Fibroblast of mammary gland (primary cell): ENCODE measurements around the gene GPR137.

Source experiments
- DNase-seq: peaks from one replicate; pipeline ENCODE4 v3.0.0-alpha.2; 2010; ENCODE audit warnings: low read depth
- H3K4me3 ChIP-seq: 2 replicates; pipeline ENCODE4 v1.5.1; 2011; ENCODE audit warnings: low read depth, mild to moderate bottlenecking, low read length, moderate library complexity; ENCODE audit not compliant: control insufficient read depth
- CTCF ChIP-seq: conservative IDR thresholded peaks from 2 replicates; pipeline ENCODE4 v1.5.1; 2011; ENCODE audit warnings: low read depth, low read length, inconsistent platforms; ENCODE audit not compliant: control insufficient read depth, insufficient read depth

The GPR137 gene

GRCh38 chr11:64284962-64285884 is at the start of gene GPR137:
TSS of gene GPR137 (plus strand) at chr11:64285848. CDS start at chr11:64286525, 677 bp downstream.
- TF ChIP-seq CTCF: no peak
- H3K4me3 ChIP-seq: peak within 1 kb of the TSS; percentile 71
- peak; percentile 54 for DNase-seq

- TF ChIP-seq CTCF: no peak
- no peak for DNase-seq
- no peak overlapping the region for H3K4me3 ChIP-seq
Measured at GRCh38 chr11:64237484-64237951, 48.1 kb upstream of the GPR137 start.

- no peak for DNase-seq
- no peak for TF ChIP-seq CTCF
- no peak overlapping the region for H3K4me3 ChIP-seq
Measured at GRCh38 chr11:64238076-64238475, 47.6 kb upstream of the GPR137 start.

GRCh38 chr11:64238999-64239398 is 46.6 kb upstream of the GPR137 start:
- DNase-seq: no peak
- no peak overlapping the region for H3K4me3 ChIP-seq
- TF ChIP-seq CTCF: no peak

DNA sequence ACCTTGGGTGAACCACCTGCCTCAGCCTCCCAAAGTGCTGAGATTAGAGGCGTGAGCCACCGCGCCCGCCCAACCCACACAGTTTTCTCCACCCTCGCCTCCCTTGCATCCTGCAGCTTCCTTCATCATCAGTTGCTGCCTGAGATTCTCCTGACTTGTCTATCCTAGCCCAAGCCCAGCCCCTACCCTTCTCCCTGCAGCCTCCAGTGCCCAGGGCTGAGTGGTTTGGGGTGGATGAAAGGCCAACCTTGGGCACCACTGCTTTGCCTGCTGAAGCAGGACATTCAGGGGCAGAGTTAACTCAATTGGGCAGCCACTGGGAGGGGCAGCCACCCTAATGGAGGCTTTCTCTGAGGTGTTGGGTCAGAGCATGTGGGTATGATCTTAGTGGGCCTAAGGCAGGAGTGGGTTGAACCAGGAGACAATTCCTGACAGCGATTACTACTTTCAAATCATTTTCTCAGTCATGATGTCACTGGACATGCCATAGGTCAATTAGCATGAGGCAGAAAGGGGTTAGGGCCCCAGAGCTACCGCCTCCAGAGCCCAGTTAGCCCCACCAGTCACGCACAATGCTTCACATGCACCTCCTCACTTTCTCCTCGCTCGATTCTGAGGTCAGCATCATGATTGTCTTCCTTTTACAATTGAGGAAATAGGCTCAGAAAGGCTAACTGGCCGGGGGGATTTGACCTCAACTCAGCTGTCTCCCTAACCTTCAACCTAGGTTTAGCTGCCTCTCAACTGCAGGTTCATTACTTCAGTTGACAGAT is 45.8 kb upstream of the GPR137 start:
- H3K4me3 ChIP-seq: peak overlapping the region; percentile 62
- no peak for DNase-seq
- no peak for TF ChIP-seq CTCF

DNA sequence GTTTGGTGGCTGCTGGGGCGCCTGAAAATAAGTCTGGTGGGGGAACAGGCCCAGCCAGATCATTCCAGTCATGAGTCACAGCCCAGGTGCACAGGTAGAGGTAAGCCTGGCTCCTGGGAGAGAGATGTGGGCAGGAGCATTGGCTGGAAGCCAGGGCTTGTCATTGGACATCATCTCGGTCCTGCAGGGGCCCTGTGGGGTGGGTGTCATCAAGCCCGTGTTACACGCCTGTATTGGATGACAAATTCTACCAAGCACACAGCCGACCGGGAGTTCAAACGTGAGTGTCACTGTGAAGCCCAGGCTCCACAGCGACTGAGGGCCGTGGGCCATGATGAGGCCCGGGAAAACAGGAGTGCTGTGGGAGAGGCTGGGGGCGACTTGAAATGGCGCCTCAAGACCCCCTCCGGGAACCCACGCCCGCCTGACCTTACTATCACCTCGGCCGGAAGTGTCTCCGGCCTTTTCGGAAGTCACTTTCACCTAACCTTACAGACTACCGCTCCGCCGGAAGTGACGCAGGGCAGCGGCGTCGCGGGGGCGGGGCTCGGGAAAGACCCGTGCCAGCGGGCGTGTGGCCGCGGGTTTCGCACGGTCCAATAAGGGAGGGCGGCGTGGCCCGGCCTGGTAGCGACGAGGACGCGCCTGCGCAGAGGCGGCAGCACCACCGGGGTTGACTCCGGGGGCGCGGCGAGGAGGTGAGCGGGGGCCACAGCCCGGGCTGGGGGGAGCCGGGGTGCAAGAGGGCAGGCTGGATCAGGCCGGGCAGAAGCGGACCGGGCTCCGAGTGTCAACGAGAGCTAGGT is 45.0 kb upstream of the GPR137 start, which contains the start of gene FKBP2:
TSS of gene FKBP2 (plus strand) at position 661 of the 806 bp plus-strand sequence. CDS start 1,293 bp downstream, outside the sequence.
- DNase-seq: peak; percentile 94
- peak within 1 kb of the TSS; percentile 77 for H3K4me3 ChIP-seq
- TF ChIP-seq CTCF: no peak
